Neutrophil (primary cell): ENCODE data around the gene PSKH1.

Source experiments
- H3K27ac ChIP-seq: fragments of 200-600 bp; sonication (generic); 2 replicates; pipeline ENCODE4 v1.5.1; 2016; ENCODE audit warnings: mild to moderate bottlenecking, moderate library complexity
- H3K27me3 ChIP-seq: fragments of 200-600 bp; sonication (generic); 2 replicates; pipeline ENCODE4 v1.6.0; 2016; ENCODE audit warnings: mild to moderate bottlenecking
- H3K36me3 ChIP-seq: fragments of 200-600 bp; sonication (generic); 2 replicates; pipeline ENCODE4 v1.5.1; 2017
- H3K4me1 ChIP-seq, 2 experiments: fragments of 200-600 bp in 1 of 2; sonication (generic) in 1 of 2; 1 replicate in 1 of 2; 2 replicates in 1 of 2; pipeline versions ENCODE4 v1.5.1 to v1.6.1; 2013 to 2016; ENCODE audit warnings: low read depth in 1 of 2, low read length in 1 of 2, mild to moderate bottlenecking in 1 of 2, moderate library complexity in 1 of 2; ENCODE audit not compliant: control insufficient read depth in 1 of 2, insufficient read depth in 1 of 2
- H3K4me3 ChIP-seq, 2 experiments: fragments of 200-600 bp in 1 of 2; sonication (generic) in 1 of 2; 1 replicate in 1 of 2; 2 replicates in 1 of 2; pipeline ENCODE4 v1.5.1; 2013 to 2016; ENCODE audit warnings: low read depth in 1 of 2, low read length in 1 of 2, mild to moderate bottlenecking in 1 of 2, moderate library complexity in 1 of 2
- H3K9me3 ChIP-seq: fragments of 200-600 bp; sonication (generic); 2 replicates; pipeline ENCODE4 v1.5.1; 2016
- CTCF ChIP-seq: fragments of 200-600 bp; sonication (generic); IDR thresholded peaks from 2 replicates; pipeline ENCODE4 v1.5.1; 2016; ENCODE audit warnings: antibody characterized with exemption

The PSKH1 gene

GRCh38 chr16:67945392-67945933 lies 52.4 kb downstream of the PSKH1 start:
- Histone ChIP-seq H3K4me1 (no peaks in the 10 kb centered on the region), H3K36me3 (peaks cover 61% of the 10 kb centered on the region), H3K27me3 (no peaks in the 10 kb centered on the region), H3K9me3 (no peaks in the 10 kb centered on the region), H3K27ac (no peak overlapping the region), H3K4me3 (no peak overlapping the region)
- no peak for TF ChIP-seq CTCF

GRCh38 chr16:67946128-67946569 lies 53.1 kb downstream of the PSKH1 start:
- H3K4me3 ChIP-seq = no peak overlapping the region
- no peak for TF ChIP-seq CTCF
- H3K27me3 ChIP-seq = no peaks in the 10 kb centered on the region
- H3K36me3 ChIP-seq = peaks cover 68% of the 10 kb centered on the region
- no peaks in the 10 kb centered on the region for H3K9me3 ChIP-seq
- no peak overlapping the region for H3K27ac ChIP-seq
- no peaks in the 10 kb centered on the region for H3K4me1 ChIP-seq

GRCh38 chr16:67946966-67947558 lies 54.0 kb downstream of the PSKH1 start:
- Histone ChIP-seq H3K27me3 (no peaks in the 10 kb centered on the region), H3K9me3 (no peaks in the 10 kb centered on the region), H3K36me3 (peaks cover 77% of the 10 kb centered on the region), H3K4me1 (no peaks in the 10 kb centered on the region), H3K27ac (no peak overlapping the region), H3K4me3 (no peak overlapping the region)
- TF ChIP-seq CTCF = no peak

GRCh38 chr16:67948015-67948414 lies 55.0 kb downstream of the PSKH1 start:
- TF ChIP-seq CTCF = no peak
- H3K9me3 ChIP-seq = no peaks in the 10 kb centered on the region
- no peaks in the 10 kb centered on the region for H3K4me1 ChIP-seq
- H3K27ac ChIP-seq = no peak overlapping the region
- no peak overlapping the region for H3K4me3 ChIP-seq
- no peaks in the 10 kb centered on the region for H3K27me3 ChIP-seq
- H3K36me3 ChIP-seq = peaks cover 71% of the 10 kb centered on the region

GRCh38 chr16:67949645-67950044 lies 56.6 kb downstream of the PSKH1 start:
- no peak for TF ChIP-seq CTCF
- Histone ChIP-seq H3K27me3 (no peaks in the 10 kb centered on the region), H3K4me1 (no peaks in the 10 kb centered on the region), H3K36me3 (peaks cover 59% of the 10 kb centered on the region), H3K27ac (no peak overlapping the region), H3K4me3 (no peak overlapping the region), H3K9me3 (no peaks in the 10 kb centered on the region)
